ENCODE measurements around the gene TANGO6. TPM values are rescaled to one million over a fixed set of nuclear protein-coding genes. Genes with fewer than 3 reads are reported as not detected.

Gene TANGO6
- total and polyA plus RNA-seq, 10 of the 15 experiments (the other 5 are each of a cell fraction or from before 2014, with no cell fraction given) = 1.1 to 20.6 (median 11.0) TPM

DNA sequence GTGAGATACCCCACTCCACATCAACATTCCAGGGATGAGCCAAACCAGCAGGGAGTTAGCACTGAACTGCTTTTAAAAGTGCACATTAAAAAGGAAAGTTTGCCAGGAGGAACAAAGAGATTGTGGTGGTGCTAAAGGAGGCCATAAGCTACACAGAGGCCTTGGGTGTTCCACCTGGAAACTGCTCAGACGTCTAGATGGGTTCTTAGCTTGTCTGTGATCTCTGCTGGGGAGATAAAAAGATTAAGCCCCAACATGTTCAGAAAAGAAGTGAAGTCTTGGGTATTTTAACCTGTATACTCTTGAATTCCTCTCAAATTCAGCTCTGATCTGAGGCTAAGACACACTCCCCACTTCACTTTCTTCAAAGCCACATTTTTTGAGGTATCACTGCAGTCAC is 272.5 kb downstream of the TANGO6 start:
- intact Hi-C loops (cut with micrococcal nuclease; ENCODE audit: unreplicated experiment) = no loop called here
- H3K79me2 ChIP-seq (ENCODE audit: control insufficient read depth, insufficient read depth, low read length) = no peaks in the 10 kb centered on the region
- CTCF ChIA-PET = interaction anchor here (0.6 to 2.1 kb wide), 3 partner anchors 206 to 248 kb away, joined by 3 to 6 read pairs (median 3); no protein-coding TSS in a partner anchor
- H3K4me1 ChIP-seq (ENCODE audit: control insufficient read depth, insufficient read depth, low read length) = no peaks in the 10 kb centered on the region
- DNase-seq (ENCODE audit: low read depth, low spot score) = no peak
- no peak overlapping the region for H3K27ac ChIP-seq (ENCODE audit: control insufficient read depth, insufficient read depth)
- no TSS peak for BruUV-seq (replicated peaks)
- no peaks in the 10 kb centered on the region for H3K27me3 ChIP-seq (replicated peaks in 1 of 2; ENCODE audit: control insufficient read depth in 2 of 2, insufficient read depth in 2 of 2, low read length in 1 of 2)
- FAIRE-seq = no peak
- no peaks in the 10 kb centered on the region for H4K20me1 ChIP-seq (ENCODE audit: control insufficient read depth, insufficient read depth)
- no peak overlapping the region for H3K4me2 ChIP-seq (ENCODE audit: control insufficient read depth, insufficient read depth)
- no peak overlapping the region for H3K4me3 ChIP-seq
- ATAC-seq = no peak
- H2AFZ ChIP-seq (ENCODE audit: control insufficient read depth, low read depth, low read length) = no peak overlapping the region
- 100% methylated on average over 1 of the region's 1 CpG for WGBS (ENCODE audit: insufficient coverage, insufficient replicate concordance, low lambda C conversion rate, missing lambda C conversion rate)
- no peaks in the 10 kb centered on the region for H3K9me3 ChIP-seq (replicated peaks; ENCODE audit: control insufficient read depth, insufficient read depth, low read length)
- TF ChIP-seq KAT2A (conservative IDR thresholded peaks at IDR 0.05; ENCODE audit: control insufficient read depth, low read depth, low read length) (no peak), POU2F2 (IDR thresholded peaks at IDR 0.05; ENCODE audit: borderline replicate concordance, low read depth, low read length) (no peak), CHD4 (IDR thresholded peaks at IDR 0.05) (no peak), STAT3 (IDR thresholded peaks at IDR 0.05; ENCODE audit: low read depth, low read length) (no peak), ZNF622 (IDR thresholded peaks at IDR 0.05) (no peak), E2F4 (IDR thresholded peaks at IDR 0.05; ENCODE audit: low read depth, low read length) (no peak), NRF1 (conservative IDR thresholded peaks at IDR 0.05; ENCODE audit: low read depth, low read length) (no peak), ZNF24 (IDR thresholded peaks at IDR 0.05) (no peak), CREM (IDR thresholded peaks at IDR 0.05; ENCODE audit: low read depth) (no peak), IRF4 (IDR thresholded peaks at IDR 0.05; ENCODE audit: low read depth, low read length) (no peak), USF2 (IDR thresholded peaks at IDR 0.05; ENCODE audit: borderline replicate concordance, low read depth, low read length) (no peak), FOXK2 (IDR thresholded peaks at IDR 0.05) (no peak), CHD1 (IDR thresholded peaks at IDR 0.05; ENCODE audit: low read depth, low read length) (no peak), STAT1 (conservative IDR thresholded peaks at IDR 0.05) (no peak), TCF12 (IDR thresholded peaks at IDR 0.05; ENCODE audit: low read depth, low read length) (no peak), ZNF217 (IDR thresholded peaks at IDR 0.05) (no peak), NFYB (IDR thresholded peaks at IDR 0.05; ENCODE audit: insufficient read depth, low read depth, low read length) (no peak), ELK1 (IDR thresholded peaks at IDR 0.05; ENCODE audit: low read depth, low read length) (no peak), PAX5 (IDR thresholded peaks at IDR 0.05; ENCODE audit: borderline replicate concordance, low read depth, low read length) (no peak)
- TF ChIP-seq, protein P1, sequence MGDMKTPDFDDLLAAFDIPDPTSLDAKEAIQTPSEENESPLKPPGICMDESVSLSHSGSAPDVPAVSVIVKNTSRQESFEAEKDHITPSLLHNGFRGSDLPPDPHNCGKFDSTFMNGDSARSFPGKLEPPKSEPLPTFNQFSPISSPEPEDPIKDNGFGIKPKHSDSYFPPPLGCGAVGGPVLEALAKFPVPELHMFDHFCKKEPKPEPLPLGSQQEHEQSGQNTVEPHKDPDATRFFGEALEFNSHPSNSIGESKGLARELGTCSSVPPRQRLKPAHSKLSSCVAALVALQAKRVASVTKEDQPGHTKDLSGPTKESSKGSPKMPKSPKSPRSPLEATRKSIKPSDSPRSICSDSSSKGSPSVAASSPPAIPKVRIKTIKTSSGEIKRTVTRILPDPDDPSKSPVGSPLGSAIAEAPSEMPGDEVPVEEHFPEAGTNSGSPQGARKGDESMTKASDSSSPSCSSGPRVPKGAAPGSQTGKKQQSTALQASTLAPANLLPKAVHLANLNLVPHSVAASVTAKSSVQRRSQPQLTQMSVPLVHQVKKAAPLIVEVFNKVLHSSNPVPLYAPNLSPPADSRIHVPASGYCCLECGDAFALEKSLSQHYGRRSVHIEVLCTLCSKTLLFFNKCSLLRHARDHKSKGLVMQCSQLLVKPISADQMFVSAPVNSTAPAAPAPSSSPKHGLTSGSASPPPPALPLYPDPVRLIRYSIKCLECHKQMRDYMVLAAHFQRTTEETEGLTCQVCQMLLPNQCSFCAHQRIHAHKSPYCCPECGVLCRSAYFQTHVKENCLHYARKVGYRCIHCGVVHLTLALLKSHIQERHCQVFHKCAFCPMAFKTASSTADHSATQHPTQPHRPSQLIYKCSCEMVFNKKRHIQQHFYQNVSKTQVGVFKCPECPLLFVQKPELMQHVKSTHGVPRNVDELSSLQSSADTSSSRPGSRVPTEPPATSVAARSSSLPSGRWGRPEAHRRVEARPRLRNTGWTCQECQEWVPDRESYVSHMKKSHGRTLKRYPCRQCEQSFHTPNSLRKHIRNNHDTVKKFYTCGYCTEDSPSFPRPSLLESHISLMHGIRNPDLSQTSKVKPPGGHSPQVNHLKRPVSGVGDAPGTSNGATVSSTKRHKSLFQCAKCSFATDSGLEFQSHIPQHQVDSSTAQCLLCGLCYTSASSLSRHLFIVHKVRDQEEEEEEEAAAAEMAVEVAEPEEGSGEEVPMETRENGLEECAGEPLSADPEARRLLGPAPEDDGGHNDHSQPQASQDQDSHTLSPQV (IDR thresholded peaks at IDR 0.05) = no peak
- RAD21 ChIA-PET (ENCODE audit: unreplicated experiment) = no interaction called here
- H3K9ac ChIP-seq (ENCODE audit: control insufficient read depth, insufficient read depth, low read length) = no peak overlapping the region
- H3K36me3 ChIP-seq (ENCODE audit: control insufficient read depth in 2 of 2, insufficient read depth in 2 of 2, low read length in 1 of 2) = peaks cover 15 to 18% of the 10 kb centered on the region in 2 experiments
- POLR2A ChIA-PET = interaction anchor here (0.6 kb wide), 1 partner anchor 61 kb away, joined by 3 read pairs; no protein-coding TSS in a partner anchor
- SMC1A ChIA-PET (ENCODE audit: uncharacterized antibody, unreplicated experiment) = interaction anchor here (1.3 to 1.9 kb wide), 2 partner anchors 9 to 58 kb away, joined by 4 to 5 read pairs; no protein-coding TSS in a partner anchor
- in situ Hi-C loops (cut with MboI) = no loop called here
